HepG2 (cell line): ENCODE data around the gene NCKAP1. TPM values are rescaled to one million over a fixed set of nuclear protein-coding genes. Genes with fewer than 3 reads are reported as not detected.

Experiments used
- AHR ChIP-seq: IDR thresholded peaks from 2 replicates; pipeline ENCODE4 v1.6.1; 2018; ENCODE audit warnings: missing genetic modification reagents, missing compliant biosample characterization
- GABPB1 ChIP-seq: IDR thresholded peaks from 2 replicates; pipeline ENCODE4 v1.6.1; 2016; ENCODE audit warnings: mild to moderate bottlenecking, missing genetic modification reagents, moderate library complexity, missing compliant biosample characterization
- KDM6A ChIP-seq: IDR thresholded peaks from 2 replicates; pipeline ENCODE4 v1.6.1; 2016; ENCODE audit warnings: low read depth
- MYC ChIP-seq: sonication (generic); formaldehyde crosslinking; IDR thresholded peaks from 2 replicates; pipeline ENCODE4 v1.9.0; 2021; ENCODE audit warnings: missing genetic modification reagents, borderline replicate concordance
- NBN ChIP-seq: fragments of 450-650 bp; conservative IDR thresholded peaks from 2 replicates; pipeline ENCODE4 v1.6.1; 2017
- PAF1 ChIP-seq: IDR thresholded peaks from 2 replicates; pipeline ENCODE4 v1.6.1; 2016; ENCODE audit warnings: missing genetic modification reagents, missing compliant biosample characterization
- RELA ChIP-seq: sonication (generic); formaldehyde crosslinking; IDR thresholded peaks from 2 replicates; pipeline ENCODE4 v1.4.0; 2020; ENCODE audit warnings: missing genetic modification reagents
- TCF7L2 ChIP-seq: IDR thresholded peaks from 2 replicates; pipeline ENCODE4 v1.6.1; 2011; ENCODE audit warnings: mild to moderate bottlenecking, low read depth, low read length, moderate library complexity
- ZNF256 ChIP-seq: sonication (generic); formaldehyde crosslinking; conservative IDR thresholded peaks from 2 replicates; pipeline ENCODE4 v1.4.0; 2020; ENCODE audit warnings: missing genetic modification reagents
- ZNF350 ChIP-seq: sonication (generic); formaldehyde crosslinking; IDR thresholded peaks from 2 replicates; pipeline ENCODE4 v1.4.0; 2020; ENCODE audit warnings: mild to moderate bottlenecking, low read depth, missing genetic modification reagents, borderline replicate concordance
- polyA plus RNA-seq, 8 experiments: library from polyadenylated mRNA; depleted of rRNA in 3 of 8; stranded (reverse) in 7 of 8; unstranded in 1 of 8; fragments of >200 nt; fragmentation: Illumina TruSeq in 4 of 8; extraction: Trizol in 4 of 8; gene quantifications; 2 replicates each; pipeline versions ENCODE4 v1.2.1 to v1.2.3, GENCODE V29; 2011 to 2016; ENCODE audit warnings: low read depth in 4 of 8, missing spikeins in 1 of 8, mixed read lengths in 1 of 8; ENCODE audit not compliant: insufficient read depth in 1 of 8
- total RNA-seq, 5 experiments: library from RNA; depleted of rRNA; stranded (reverse); fragments of >200 nt; fragmentation: Illumina TruSeq; extraction: Trizol; gene quantifications; 2 replicates each; pipeline ENCODE4 v1.2.3, GENCODE V29; 2016; ENCODE audit warnings: low read depth in 1 of 5
- TF ChIP-seq, protein P1 (sequence below): sonication (generic); formaldehyde crosslinking; IDR thresholded peaks from 2 replicates; pipeline ENCODE4 v1.8.1; 2023; ENCODE audit warnings: mild to moderate bottlenecking, inconsistent platforms, moderate library complexity, missing genetic modification reagents, borderline replicate concordance
- TF ChIP-seq, protein P2 (sequence below): sonication (generic); formaldehyde crosslinking; IDR thresholded peaks from 2 replicates; pipeline ENCODE4 v1.4.0; 2020; ENCODE audit warnings: mild to moderate bottlenecking, missing genetic modification reagents
- TF ChIP-seq, protein P3 (sequence below): IDR thresholded peaks from 2 replicates; pipeline ENCODE4 v1.6.1; 2016; ENCODE audit warnings: missing compliant biosample characterization, missing genetic modification reagents, borderline replicate concordance
- TF ChIP-seq, protein P4 (sequence below): sonication (generic); formaldehyde crosslinking; IDR thresholded peaks from 2 replicates; pipeline ENCODE4 v1.8.0; 2022; ENCODE audit warnings: missing genetic modification reagents, mild to moderate bottlenecking, moderate library complexity, borderline replicate concordance

The NCKAP1 gene
- total and polyA plus RNA-seq, 2 of the 13 experiments (the other 11 are each of a cell fraction or from before 2014, with no cell fraction given), result 72.1 to 96.3 TPM

DNA sequence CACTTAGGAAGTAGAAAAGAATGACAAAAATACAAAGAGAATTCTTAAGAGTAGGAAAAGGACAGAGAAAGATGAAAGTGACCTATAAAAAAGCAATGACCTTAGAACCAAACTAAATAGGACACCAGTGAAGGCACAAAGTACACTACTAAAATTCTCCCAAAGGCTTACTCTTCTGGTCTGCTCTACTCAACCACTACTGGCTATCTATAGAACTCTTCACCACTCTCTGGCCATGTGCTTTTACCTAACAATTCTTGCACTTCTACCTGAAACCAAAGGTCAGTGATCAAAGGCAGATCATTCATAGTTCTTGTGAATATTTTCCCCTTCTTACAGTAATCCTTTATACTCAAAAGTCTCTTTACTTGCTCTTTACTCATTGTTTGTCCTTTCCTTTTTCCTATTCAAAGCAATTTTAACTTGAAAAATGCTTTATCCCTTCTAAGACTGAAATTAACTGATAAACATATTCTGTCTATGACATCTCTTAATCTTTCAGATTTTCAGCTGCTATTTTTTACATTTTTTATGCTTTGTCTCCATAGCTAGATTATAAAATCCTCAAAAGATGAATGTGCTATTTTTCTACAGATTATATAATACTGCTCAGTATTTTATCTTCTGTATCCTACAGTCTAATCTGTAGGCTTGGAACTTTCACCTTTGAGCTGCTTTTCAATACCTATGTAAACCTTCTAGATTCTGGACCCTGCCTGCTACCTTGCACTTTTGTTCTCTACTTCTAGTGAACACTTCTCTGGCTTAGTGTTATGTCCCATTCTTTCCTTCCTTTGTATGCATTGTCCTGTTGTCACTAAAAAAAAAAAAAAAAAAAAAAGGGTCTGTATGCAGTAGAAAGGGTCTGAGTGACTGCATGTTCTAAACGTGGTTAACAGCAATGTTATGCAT lies 64.6 kb downstream of the NCKAP1 start (continued):
- no peak for TF ChIP-seq PAF1 (CRISPR knock-in tag)
- TF ChIP-seq, protein P1, sequence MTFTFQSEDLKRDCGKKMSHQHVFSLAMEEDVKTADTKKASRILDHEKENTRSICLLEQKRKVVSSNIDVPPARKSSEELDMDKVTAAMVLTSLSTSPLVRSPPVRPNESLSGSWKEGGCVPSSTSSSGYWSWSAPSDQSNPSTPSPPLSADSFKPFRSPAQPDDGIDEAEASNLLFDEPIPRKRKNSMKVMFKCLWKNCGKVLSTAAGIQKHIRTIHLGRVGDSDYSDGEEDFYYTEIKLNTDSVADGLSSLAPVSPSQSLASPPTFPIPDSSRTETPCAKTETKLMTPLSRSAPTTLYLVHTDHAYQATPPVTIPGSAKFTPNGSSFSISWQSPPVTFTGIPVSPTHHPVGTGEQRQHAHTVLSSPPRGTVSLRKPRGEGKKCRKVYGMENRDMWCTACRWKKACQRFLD (CRISPR knock-in tag), result no peak
- TF ChIP-seq ZNF350 (CRISPR knock-in tag), result no peak
- TF ChIP-seq, protein P2, sequence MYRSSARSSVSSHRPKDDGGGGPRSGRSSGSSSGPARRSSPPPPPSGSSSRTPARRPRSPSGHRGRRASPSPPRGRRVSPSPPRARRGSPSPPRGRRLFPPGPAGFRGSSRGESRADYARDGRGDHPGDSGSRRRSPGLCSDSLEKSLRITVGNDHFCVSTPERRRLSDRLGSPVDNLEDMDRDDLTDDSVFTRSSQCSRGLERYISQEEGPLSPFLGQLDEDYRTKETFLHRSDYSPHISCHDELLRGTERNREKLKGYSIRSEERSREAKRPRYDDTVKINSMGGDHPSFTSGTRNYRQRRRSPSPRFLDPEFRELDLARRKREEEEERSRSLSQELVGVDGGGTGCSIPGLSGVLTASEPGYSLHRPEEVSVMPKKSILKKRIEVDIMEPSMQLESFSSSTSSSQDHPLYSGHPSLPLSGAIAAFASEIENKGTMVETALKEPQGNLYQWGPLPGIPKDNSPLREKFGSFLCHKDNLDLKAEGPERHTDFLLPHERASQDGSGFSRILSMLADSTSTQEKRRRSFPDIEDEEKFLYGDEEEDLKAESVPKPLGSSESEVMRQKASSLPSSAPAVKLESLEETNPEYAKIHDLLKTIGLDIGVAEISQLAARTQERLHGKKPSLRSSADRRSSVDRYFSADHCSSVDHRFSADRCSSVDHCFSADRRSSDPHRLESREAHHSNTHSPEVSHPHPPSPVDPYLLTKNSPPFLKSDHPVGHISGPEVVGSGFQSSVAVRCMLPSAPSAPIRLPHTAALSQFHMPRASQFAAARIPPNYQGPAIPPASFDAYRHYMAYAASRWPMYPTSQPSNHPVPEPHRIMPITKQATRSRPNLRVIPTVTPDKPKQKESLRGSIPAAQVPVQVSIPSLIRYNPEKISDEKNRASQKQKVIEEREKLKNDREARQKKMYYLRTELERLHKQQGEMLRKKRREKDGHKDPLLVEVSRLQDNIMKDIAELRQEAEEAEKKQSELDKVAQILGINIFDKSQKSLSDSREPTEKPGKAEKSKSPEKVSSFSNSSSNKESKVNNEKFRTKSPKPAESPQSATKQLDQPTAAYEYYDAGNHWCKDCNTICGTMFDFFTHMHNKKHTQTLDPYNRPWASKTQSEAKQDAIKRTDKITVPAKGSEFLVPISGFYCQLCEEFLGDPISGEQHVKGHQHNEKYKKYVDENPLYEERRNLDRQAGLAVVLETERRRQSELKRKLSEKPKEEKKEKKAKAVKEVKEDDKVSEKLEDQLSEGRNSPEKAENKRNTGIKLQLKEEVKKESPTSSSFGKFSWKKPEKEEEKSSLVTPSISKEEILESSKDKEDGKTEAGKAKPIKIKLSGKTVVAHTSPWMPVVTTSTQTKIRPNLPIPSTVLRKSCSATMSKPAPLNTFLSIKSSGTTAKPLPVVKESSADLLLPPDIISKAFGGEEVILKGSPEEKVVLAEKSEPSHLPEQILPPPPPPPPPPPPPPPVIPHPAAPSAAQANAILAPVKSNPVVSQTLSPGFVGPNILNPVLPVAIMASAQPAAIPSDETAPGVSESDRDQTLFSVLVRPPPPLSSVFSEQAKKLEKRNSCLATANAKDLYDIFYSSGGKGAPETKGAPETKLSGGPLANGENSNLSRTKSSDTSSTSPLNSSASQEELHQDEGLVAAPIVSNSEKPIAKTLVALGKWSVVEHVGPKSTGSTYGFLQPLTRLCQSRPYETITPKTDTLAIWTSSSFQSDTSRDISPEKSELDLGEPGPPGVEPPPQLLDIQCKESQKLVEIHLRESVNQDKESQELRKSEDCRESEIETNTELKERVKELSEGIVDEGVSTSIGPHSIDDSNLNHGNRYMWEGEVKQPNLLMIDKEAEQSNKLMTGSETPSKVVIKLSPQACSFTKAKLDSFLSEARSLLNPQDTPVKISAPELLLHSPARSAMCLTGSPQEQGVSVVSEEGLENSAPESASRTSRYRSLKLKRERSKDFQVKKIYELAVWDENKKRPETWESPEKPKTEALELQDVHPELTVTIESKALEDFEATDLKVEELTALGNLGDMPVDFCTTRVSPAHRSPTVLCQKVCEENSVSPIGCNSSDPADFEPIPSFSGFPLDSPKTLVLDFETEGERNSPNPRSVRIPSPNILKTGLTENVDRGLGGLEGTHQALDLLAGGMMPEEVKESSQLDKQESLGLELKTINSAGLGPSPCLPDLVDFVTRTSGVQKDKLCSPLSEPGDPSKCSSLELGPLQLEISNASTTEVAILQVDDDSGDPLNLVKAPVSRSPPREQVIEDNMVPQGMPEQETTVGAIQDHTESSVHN (CRISPR knock-in tag), result no peak
- TF ChIP-seq, protein P3, sequence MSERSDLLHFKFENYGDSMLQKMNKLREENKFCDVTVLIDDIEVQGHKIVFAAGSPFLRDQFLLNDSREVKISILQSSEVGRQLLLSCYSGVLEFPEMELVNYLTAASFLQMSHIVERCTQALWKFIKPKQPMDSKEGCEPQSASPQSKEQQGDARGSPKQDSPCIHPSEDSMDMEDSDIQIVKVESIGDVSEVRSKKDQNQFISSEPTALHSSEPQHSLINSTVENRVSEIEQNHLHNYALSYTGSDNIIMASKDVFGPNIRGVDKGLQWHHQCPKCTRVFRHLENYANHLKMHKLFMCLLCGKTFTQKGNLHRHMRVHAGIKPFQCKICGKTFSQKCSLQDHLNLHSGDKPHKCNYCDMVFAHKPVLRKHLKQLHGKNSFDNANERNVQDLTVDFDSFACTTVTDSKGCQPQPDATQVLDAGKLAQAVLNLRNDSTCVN, result no peak
- no peak for TF ChIP-seq MYC (CRISPR knock-in tag)
- no peak for TF ChIP-seq ZNF256 (CRISPR knock-in tag)
- no peak for TF ChIP-seq RELA (CRISPR knock-in tag)
- no peak for TF ChIP-seq NBN
- no peak for TF ChIP-seq GABPB1 (CRISPR knock-in tag)
- no peak for TF ChIP-seq AHR (CRISPR knock-in tag)
- TF ChIP-seq, protein P4, sequence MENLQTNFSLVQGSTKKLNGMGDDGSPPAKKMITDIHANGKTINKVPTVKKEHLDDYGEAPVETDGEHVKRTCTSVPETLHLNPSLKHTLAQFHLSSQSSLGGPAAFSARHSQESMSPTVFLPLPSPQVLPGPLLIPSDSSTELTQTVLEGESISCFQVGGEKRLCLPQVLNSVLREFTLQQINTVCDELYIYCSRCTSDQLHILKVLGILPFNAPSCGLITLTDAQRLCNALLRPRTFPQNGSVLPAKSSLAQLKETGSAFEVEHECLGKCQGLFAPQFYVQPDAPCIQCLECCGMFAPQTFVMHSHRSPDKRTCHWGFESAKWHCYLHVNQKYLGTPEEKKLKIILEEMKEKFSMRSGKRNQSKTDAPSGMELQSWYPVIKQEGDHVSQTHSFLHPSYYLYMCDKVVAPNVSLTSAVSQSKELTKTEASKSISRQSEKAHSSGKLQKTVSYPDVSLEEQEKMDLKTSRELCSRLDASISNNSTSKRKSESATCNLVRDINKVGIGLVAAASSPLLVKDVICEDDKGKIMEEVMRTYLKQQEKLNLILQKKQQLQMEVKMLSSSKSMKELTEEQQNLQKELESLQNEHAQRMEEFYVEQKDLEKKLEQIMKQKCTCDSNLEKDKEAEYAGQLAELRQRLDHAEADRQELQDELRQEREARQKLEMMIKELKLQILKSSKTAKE, result no peak
- TF ChIP-seq KDM6A (CRISPR knock-in tag), result no peak
- TF ChIP-seq TCF7L2, result peak; percentile 43
